H1 (cell line): ENCODE measurements around the gene SEMA4D. TPM values are rescaled to one million over a fixed set of nuclear protein-coding genes. Genes with fewer than 3 reads are reported as not detected.

Experiments
- CTCF ChIA-PET: fragments of 300-600 bp; sonication (Branson Sonifier 250); formaldehyde crosslinking; loops from one replicate; lab custom pipeline; 2021; ENCODE audit not compliant: partially characterized antibody; lab: Charles Lee
- POLR2A ChIA-PET: fragments of 300-600 bp; sonication (Branson Sonifier 250); formaldehyde crosslinking; loops from one replicate; lab custom pipeline; 2021; ENCODE audit warnings: inconsistent platforms; ENCODE audit not compliant: partially characterized antibody; lab: Charles Lee
- DNase-seq, 2 experiments: peaks; one replicate each; pipeline versions ENCODE4 v3.0.0 to v3.0.0-alpha.2; 2010 to 2022; ENCODE audit warnings: low spot score in 2 of 2, low read depth in 1 of 2, mixed read lengths in 1 of 2
- FAIRE-seq: peaks from 2 replicates; lab custom pipeline; 2011; peaks lifted over from hg19 to GRCh38; lab: Jason Lieb, UNC
- H2AFZ ChIP-seq: 2 replicates; pipeline ENCODE4 v1.8.1; 2012; ENCODE audit warnings: low read length, inconsistent platforms
- H2AK5ac ChIP-seq: 2 replicates; pipeline ENCODE4 v1.6.1; 2013; ENCODE audit warnings: low read depth, low read length
- H2BK120ac ChIP-seq: replicated peaks from 2 replicates; pipeline ENCODE3; 2013; ENCODE audit warnings: low read depth, low read length, inconsistent platforms
- H2BK12ac ChIP-seq: 2 replicates; pipeline ENCODE4 v1.6.1; 2013; ENCODE audit warnings: low read depth, low read length
- H2BK15ac ChIP-seq: 2 replicates; pipeline ENCODE4 v1.6.1; 2013; ENCODE audit warnings: low read length
- H2BK20ac ChIP-seq: 2 replicates; pipeline ENCODE4 v1.6.1; 2013; ENCODE audit warnings: low read length
- H2BK5ac ChIP-seq: 2 replicates; pipeline ENCODE4 v1.6.1; 2013; ENCODE audit warnings: low read depth, low read length
- H3K14ac ChIP-seq: 2 replicates; pipeline ENCODE4 v1.6.1; 2013; ENCODE audit warnings: inconsistent platforms; ENCODE audit not compliant: insufficient read length
- H3K18ac ChIP-seq: 2 replicates; pipeline ENCODE4 v1.6.1; 2013; ENCODE audit warnings: low read length; ENCODE audit errors: extremely low read depth
- H3K23ac ChIP-seq: 2 replicates; pipeline ENCODE4 v1.6.1; 2013; ENCODE audit warnings: inconsistent platforms; ENCODE audit not compliant: insufficient read length
- H3K23me2 ChIP-seq: 2 replicates; pipeline ENCODE4 v1.6.1; 2013; ENCODE audit warnings: low read depth, low read length
- H3K27ac ChIP-seq: 2 replicates; pipeline ENCODE4 v1.6.1; 2011; ENCODE audit warnings: low read depth, low read length, inconsistent platforms
- H3K27me3 ChIP-seq, 4 experiments: replicated peaks in 1 of 4; 1 replicate in 1 of 4; 2 replicates in 3 of 4; pipeline versions ENCODE4 v1.6.1 to v1.8.1; 2011 to 2013; ENCODE audit warnings: low read length in 3 of 4, mild to moderate bottlenecking in 3 of 4, inconsistent platforms in 2 of 4, mixed read lengths in 2 of 4, moderate library complexity in 1 of 4; ENCODE audit not compliant: control insufficient read depth in 3 of 4, insufficient read depth in 3 of 4; ENCODE audit errors: extremely low read depth in 1 of 4
- H3K36me3 ChIP-seq, 4 experiments: 2 replicates each; pipeline versions ENCODE4 v1.6.1 to v1.8.1; 2011 to 2013; ENCODE audit warnings: mild to moderate bottlenecking in 4 of 4, low read length in 3 of 4, moderate library complexity in 2 of 4, control low read depth in 1 of 4, inconsistent platforms in 1 of 4; ENCODE audit not compliant: insufficient read depth in 4 of 4, control insufficient read depth in 2 of 4
- H3K4ac ChIP-seq: replicated peaks from 2 replicates; pipeline ENCODE3; 2013; ENCODE audit warnings: low read length, low read depth, mixed read lengths, inconsistent platforms; ENCODE audit not compliant: insufficient read length
- H3K4me1 ChIP-seq, 4 experiments: replicated peaks in 1 of 4; 1 replicate in 1 of 4; 2 replicates in 3 of 4; pipeline versions ENCODE4 v1.6.1 to v1.8.1; 2011 to 2013; ENCODE audit warnings: low read length in 3 of 4, inconsistent platforms in 2 of 4, mixed read lengths in 1 of 4; ENCODE audit not compliant: insufficient read depth in 4 of 4, control insufficient read depth in 3 of 4
- H3K4me2 ChIP-seq, 2 experiments: 2 replicates each; pipeline versions ENCODE4 v1.6.1 to v1.8.1; 2011 to 2013; ENCODE audit warnings: low read depth in 2 of 2, low read length in 2 of 2, control low read depth in 1 of 2, inconsistent platforms in 1 of 2, mild to moderate bottlenecking in 1 of 2; ENCODE audit not compliant: insufficient read depth in 1 of 2
- H3K4me3 ChIP-seq, 4 experiments: fragments of 200-600, 300-600 bp in 1 of 4; sonication (generic), shearing (Covaris generic), sonication (Bioruptor Twin) in 1 of 4; 2 replicates each; pipeline versions ENCODE4 v1.5.1 to v1.8.1; 2011 to 2016; ENCODE audit warnings: low read length in 4 of 4, low read depth in 3 of 4, control low read depth in 2 of 4, inconsistent platforms in 2 of 4, mild to moderate bottlenecking in 2 of 4, mixed read lengths in 1 of 4, moderate library complexity in 1 of 4; ENCODE audit not compliant: insufficient read depth in 2 of 4; ENCODE audit errors: extremely low read depth in 1 of 4
- H3K56ac ChIP-seq: replicated peaks from 2 replicates; pipeline ENCODE3; 2013; ENCODE audit warnings: low read depth, mild to moderate bottlenecking, mixed read lengths, low read length, inconsistent platforms; ENCODE audit not compliant: insufficient read length
- H3K79me1 ChIP-seq: 2 replicates; pipeline ENCODE4 v1.6.1; 2013; ENCODE audit warnings: low read depth, low read length, control low read depth
- H3K79me2 ChIP-seq, 2 experiments: 2 replicates each; pipeline versions ENCODE4 v1.6.1 to v1.8.1; 2012 to 2013; ENCODE audit warnings: low read length in 2 of 2, mild to moderate bottlenecking in 2 of 2, inconsistent platforms in 1 of 2; ENCODE audit not compliant: insufficient read depth in 2 of 2, control insufficient read depth in 1 of 2
- H3K9ac ChIP-seq, 4 experiments: replicated peaks in 1 of 4; 1 replicate in 1 of 4; 2 replicates in 3 of 4; pipeline versions ENCODE4 v1.6.1 to v1.8.1; 2011 to 2013; ENCODE audit warnings: low read depth in 3 of 4, low read length in 3 of 4, control low read depth in 2 of 4, mild to moderate bottlenecking in 2 of 4, moderate library complexity in 2 of 4, inconsistent platforms in 1 of 4; ENCODE audit errors: extremely low read depth in 1 of 4
- H3K9me3 ChIP-seq, 2 experiments: 2 replicates each; pipeline versions ENCODE4 v1.6.1 to v1.8.1; 2012 to 2013; ENCODE audit warnings: mild to moderate bottlenecking in 2 of 2, moderate library complexity in 2 of 2, control low read depth in 1 of 2, inconsistent platforms in 1 of 2, low read depth in 1 of 2, low read length in 1 of 2, mixed read lengths in 1 of 2; ENCODE audit not compliant: insufficient read depth in 2 of 2
- H4K20me1 ChIP-seq, 2 experiments: replicated peaks in 1 of 2; 2 replicates each; pipeline versions ENCODE3 to v1.8.1; 2011 to 2013; ENCODE audit warnings: inconsistent platforms in 2 of 2, low read length in 2 of 2, mild to moderate bottlenecking in 1 of 2; ENCODE audit not compliant: insufficient read depth in 2 of 2, control insufficient read depth in 1 of 2
- H4K5ac ChIP-seq: 2 replicates; pipeline ENCODE4 v1.6.1; 2013; ENCODE audit warnings: low read length, low read depth, mixed read lengths, inconsistent platforms; ENCODE audit not compliant: insufficient read length
- H4K8ac ChIP-seq: 2 replicates; pipeline ENCODE4 v1.8.0; 2013; ENCODE audit warnings: mild to moderate bottlenecking, moderate library complexity, low read length, inconsistent platforms; ENCODE audit not compliant: insufficient read depth; ENCODE audit errors: extremely low read depth
- H4K91ac ChIP-seq: replicated peaks from 2 replicates; pipeline ENCODE3; 2013; ENCODE audit warnings: low read length, mixed read lengths, inconsistent platforms; ENCODE audit not compliant: insufficient read length
- ASH2L ChIP-seq: fragments of 200-600, 300-600 bp; sonication (generic); IDR thresholded peaks from one replicate; pipeline ENCODE4 v1.7.1; 2017; ENCODE audit warnings: low read length
- BRCA1 ChIP-seq: IDR thresholded peaks from 2 replicates; pipeline ENCODE4 v1.6.1; 2012; ENCODE audit warnings: low read depth, low read length, improper control_type of control experiment
- CBX5 ChIP-seq: fragments of 300-800, 300-1000 bp; sonication (generic); IDR thresholded peaks from 2 replicates; pipeline ENCODE4 v1.7.1; 2016; ENCODE audit warnings: antibody characterized with exemption, low read length, low read depth
- CBX8 ChIP-seq: fragments of 300-800, 300-1000 bp; sonication (generic); IDR thresholded peaks from 2 replicates; pipeline ENCODE4 v1.7.1; 2016; ENCODE audit warnings: low read depth, low read length, borderline replicate concordance
- CREB1 ChIP-seq: IDR thresholded peaks from 2 replicates; pipeline ENCODE4 v1.6.1; 2012; ENCODE audit warnings: inconsistent platforms
- HDAC6 ChIP-seq: IDR thresholded peaks from one replicate; pipeline ENCODE4 v1.7.1; 2012; ENCODE audit warnings: low read depth, mild to moderate bottlenecking, inconsistent platforms, low read length, moderate library complexity
- KDM5A ChIP-seq: fragments of 200-600 bp; IDR thresholded peaks from 2 replicates; pipeline ENCODE4 v1.7.1; 2012; ENCODE audit warnings: mild to moderate bottlenecking, low read length, inconsistent platforms, mixed read lengths
- RFX5 ChIP-seq: IDR thresholded peaks from 2 replicates; pipeline ENCODE4 v1.6.1; 2011; ENCODE audit warnings: low read depth, low read length, improper control_type of control experiment, borderline replicate concordance
- SIRT6 ChIP-seq: IDR thresholded peaks from one replicate; pipeline ENCODE4 v1.7.1; 2012; ENCODE audit warnings: low read length, inconsistent platforms
- SRF ChIP-seq: IDR thresholded peaks from 2 replicates; pipeline ENCODE4 v1.6.1; 2011; ENCODE audit warnings: mild to moderate bottlenecking, low read depth, low read length, moderate library complexity
- SUZ12 ChIP-seq: fragments of 200-600 bp; sonication (generic); IDR thresholded peaks from 2 replicates; pipeline ENCODE4 v1.6.1; 2012; ENCODE audit warnings: mild to moderate bottlenecking, inconsistent platforms, low read length, moderate library complexity, mixed read lengths
- TAF1 ChIP-seq: IDR thresholded peaks from 2 replicates; pipeline ENCODE4 v1.6.1; 2011; ENCODE audit warnings: mild to moderate bottlenecking, low read depth, low read length
- WGBS, 2 experiments: shearing (Covaris generic) in 1 of 2; methylation state at CpG; one replicate each; pipeline versions ENCODE4 v1.1.6 to v1.1.7; 2013 to 2015; ENCODE audit warnings: low lambda C conversion rate in 2 of 2, mixed read lengths in 2 of 2, inconsistent platforms in 1 of 2, low coverage in 1 of 2, missing lambda C conversion rate in 1 of 2; ENCODE audit not compliant: insufficient replicate concordance in 2 of 2, insufficient coverage in 1 of 2, insufficient read length in 1 of 2; ENCODE audit errors: extremely low coverage in 1 of 2, missing lambda C conversion rate in 1 of 2; 5-methylcytosine and 5-hydroxymethylcytosine counted together
- polyA plus RNA-seq, 7 experiments: library from polyadenylated mRNA; depleted of rRNA in 3 of 7; stranded (reverse) in 5 of 7; unstranded in 2 of 7; fragments of >200 nt in 5 of 7; fragments of 200-250 nt in 2 of 7; gene quantifications; 1 replicate in 5 of 7; 2 replicates in 1 of 7; 4 replicates in 1 of 7; pipeline versions ENCODE4 v1.2.1 to v1.2.3, GENCODE V29; 2011 to 2013; ENCODE audit warnings: missing spikeins in 2 of 7, mixed read lengths in 2 of 7
- total RNA-seq: library from RNA; stranded (reverse); fragmentation: NEBNext Ultra II Directional; extraction: Animal tissue kit (Norgen Biotek cat#: 25700); gene quantifications from 2 replicates; pipeline ENCODE4 v1.2.1, GENCODE V29; 2021

Gene SEMA4D
- total and polyA plus RNA-seq, 2 of the 8 experiments (the other 6 are each of a cell fraction or from before 2014, with no cell fraction given): 21.0 to 70.4 TPM

DNA sequence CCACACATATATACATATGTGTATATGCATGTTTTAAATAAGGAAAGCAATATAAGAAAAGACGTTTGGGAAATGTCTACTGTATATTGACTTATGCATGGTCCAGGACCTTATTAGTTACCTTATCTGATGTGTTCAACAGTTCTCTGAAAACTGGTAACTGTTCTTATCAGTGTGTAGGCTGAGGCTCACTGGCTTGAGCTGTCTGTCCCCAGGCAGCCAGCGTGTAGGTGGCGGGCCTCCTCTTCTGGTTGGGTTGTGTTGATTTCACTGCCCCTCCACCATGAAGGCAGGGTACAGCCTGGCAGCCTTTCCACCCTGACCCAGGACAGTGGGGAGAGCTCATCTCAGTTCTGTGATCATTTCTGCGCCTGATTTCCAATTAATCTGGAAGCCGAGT, 38.7 kb upstream of the SEMA4D start:
- Histone ChIP-seq H3K4me2 (no peak overlapping the region), H4K8ac (no peak overlapping the region), H3K36me3 (no peaks in the 10 kb centered on the region), H3K9ac (no peak overlapping the region), H3K18ac (peak overlapping the region; percentile 48; the same call in 1 of the 2 replicates), H2AK5ac (0 out of 2 replicates have a peak overlapping the region, but pooled peaks have one; percentile 44), H3K4ac (no peak overlapping the region), H3K9me3 (no peaks in the 10 kb centered on the region), H3K79me2 (no peaks in the 10 kb centered on the region), H4K91ac (no peak overlapping the region), H3K23me2 (peaks cover 5% of the 10 kb centered on the region; the same call in 1 of the 2 replicates), H2BK15ac (no peak overlapping the region), H4K5ac (no peak overlapping the region), H3K23ac (no peak overlapping the region), H2BK20ac (no peak overlapping the region), H3K56ac (no peak overlapping the region), H4K20me1 (peaks cover 0 to 6% of the 10 kb centered on the region in 2 experiments), H3K27me3 (no peaks in the 10 kb centered on the region), H2BK5ac (no peak overlapping the region), H3K4me1 (no peaks in the 10 kb centered on the region; a peak in 1 of 7 replicates)
- FAIRE-seq: no peak
- CTCF ChIA-PET: interaction anchor here (2.3 kb wide), 1 partner anchor 12 kb away, joined by 10 read pairs; no protein-coding TSS in a partner anchor
- no peak for TF ChIP-seq HDAC6
- no peak for TF ChIP-seq TAF1
- no peak for TF ChIP-seq CBX5
- no peak for TF ChIP-seq SRF
- no peak for TF ChIP-seq BRCA1
- no peak for TF ChIP-seq SUZ12
- no peak for TF ChIP-seq SIRT6
- TF ChIP-seq RFX5: no peak
- no peak for TF ChIP-seq CBX8
- TF ChIP-seq CREB1: no peak
- TF ChIP-seq ASH2L: no peak
- no peak for TF ChIP-seq KDM5A
- TF ChIP-seq, all 59 proteins: peak for 0
- 85% methylated on average over 5 of the region's 5 CpGs; no CpG with 5 or more reads in 1 of the 2 experiments for WGBS, 2 experiments
- Histone ChIP-seq H3K79me1 (no peaks in the 10 kb centered on the region), H3K27ac (no peak overlapping the region), H2BK12ac (no peak overlapping the region; the same call in 1 of the 2 replicates), H3K14ac (no peak overlapping the region), H3K4me3 (no peak overlapping the region), H2AFZ (no peak overlapping the region), H2BK120ac (no peak overlapping the region)
- DNase-seq: no peak
- POLR2A ChIA-PET: no interaction called here
